GM21528 (cell line): ENCODE results near the gene RNF175.

Source experiments
- ATAC-seq: cut with Tn5 transposase; IDR thresholded peaks from one replicate; pipeline ENCODE4 v1.9.1; 2021; ENCODE audit warnings: mild to moderate bottlenecking, moderate library complexity; ENCODE audit not compliant: unreplicated experiment, low FRiP score

The RNF175 gene

DNA sequence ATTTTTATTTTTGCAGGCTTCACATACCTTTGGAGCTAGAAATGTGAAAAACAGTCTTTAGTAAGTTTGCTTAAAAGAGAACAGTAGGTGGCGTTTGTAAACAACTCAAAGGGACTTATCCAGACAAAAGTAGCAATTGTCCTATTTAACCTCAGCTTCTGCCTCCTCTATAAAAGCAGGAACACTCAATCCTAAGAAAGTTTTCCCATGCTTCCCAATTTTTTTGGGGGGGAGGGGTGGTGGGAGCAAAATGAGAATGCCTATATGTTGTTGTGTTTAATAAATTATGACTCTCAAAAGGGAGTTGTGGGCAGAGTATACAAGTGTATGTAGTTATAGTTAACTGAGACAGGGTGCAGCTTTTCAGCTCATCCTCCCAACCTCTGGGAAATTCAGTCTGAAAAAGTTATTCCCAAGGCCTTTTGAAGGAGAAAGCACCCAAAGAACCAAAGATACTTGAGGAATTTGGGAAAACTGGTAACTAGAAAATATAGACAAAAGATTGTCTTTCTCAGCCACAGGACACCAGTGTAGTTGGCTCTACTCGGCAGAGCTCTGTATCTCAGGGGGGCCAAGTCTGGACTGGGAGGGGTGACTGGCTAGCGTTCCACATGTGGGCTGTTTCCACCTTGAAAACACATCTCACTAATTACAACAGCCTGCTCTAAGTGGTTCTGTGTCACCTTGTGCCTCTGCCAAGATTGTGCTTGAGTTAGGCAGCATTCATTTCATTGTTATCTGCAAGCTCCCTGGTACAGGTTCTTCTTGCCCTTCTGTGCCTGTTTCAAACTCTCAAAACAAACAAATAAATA is 26.3 kb upstream of the RNF175 start:
- no peak for ATAC-seq

DNA sequence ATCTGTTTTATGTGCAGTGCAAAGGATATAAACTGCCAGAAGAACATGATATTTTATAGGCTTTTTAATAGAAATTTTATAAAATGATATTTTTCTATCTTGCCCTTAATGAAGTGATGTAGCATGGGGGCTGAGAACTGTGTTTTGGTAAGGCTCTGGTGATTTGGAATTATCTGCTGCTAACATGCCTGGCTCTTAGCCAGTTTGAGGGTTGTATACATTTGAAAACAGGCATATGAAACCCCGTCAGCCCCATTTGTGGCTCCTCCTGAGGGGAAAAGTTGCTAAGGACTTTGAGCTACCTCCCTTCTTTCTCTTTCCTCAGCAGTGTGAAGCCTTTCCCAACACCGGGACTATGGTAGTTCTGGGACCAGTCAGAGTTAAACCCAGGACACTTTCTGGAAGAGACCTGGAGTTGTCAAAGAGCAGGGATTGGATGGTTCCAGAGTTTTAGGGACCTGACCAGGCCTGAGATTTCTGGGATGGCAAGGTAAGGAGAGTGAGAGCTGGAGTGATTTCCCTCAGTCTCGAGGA is 24.4 kb upstream of the RNF175 start:
- ATAC-seq, result no peak

DNA sequence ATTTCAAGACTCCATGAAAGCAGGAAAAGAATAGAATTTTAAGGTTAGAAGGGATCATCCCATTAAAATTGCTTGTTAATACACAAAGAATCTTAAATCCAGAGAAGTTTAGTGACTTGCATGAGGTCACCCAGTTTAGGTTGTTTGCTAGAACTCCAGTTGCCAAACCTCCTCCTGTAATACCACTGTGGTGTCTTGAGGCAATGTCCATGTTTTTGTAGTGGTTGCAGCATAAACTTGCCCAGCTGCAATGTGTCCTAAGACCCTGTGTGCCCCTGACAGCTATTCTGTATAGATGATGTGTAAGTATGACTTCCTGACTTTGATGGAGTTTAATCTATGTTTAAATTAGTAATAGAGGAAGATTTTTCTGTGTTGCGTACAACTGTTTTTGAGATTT is 22.8 kb upstream of the RNF175 start:
- no peak for ATAC-seq

DNA sequence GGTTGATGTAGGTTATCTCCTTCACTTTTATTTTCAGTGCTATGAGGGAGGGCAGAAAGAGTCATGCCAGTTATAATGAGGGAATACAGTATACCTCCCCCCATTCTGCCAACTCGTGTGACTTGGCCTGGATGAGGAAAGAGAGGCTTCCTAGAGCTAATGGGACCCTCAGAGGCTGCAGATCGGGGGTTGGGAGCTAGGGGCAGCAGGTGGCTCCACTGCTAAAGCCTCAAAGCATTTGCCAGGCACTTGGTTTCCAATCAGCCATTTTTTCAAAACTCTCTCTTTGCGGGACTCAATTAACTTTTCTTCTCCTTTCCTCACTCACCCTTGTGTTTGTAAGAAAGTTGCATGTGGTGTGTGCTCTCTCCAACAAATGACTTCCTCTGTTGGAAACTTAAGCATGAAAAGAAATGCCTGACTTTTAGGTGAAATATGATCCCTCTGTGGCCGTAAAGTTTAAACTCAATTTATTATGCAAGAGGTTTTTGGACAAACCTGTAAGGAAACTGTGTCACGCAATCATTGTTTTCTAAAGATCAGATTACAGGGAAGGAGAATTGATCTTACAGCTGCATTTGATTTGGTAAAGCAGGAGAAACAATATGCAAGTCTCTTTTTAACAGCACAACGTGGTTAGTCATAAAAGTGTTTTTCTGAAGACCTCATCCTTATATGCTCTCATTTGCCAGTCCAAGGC is 22.0 kb upstream of the RNF175 start:
- no peak for ATAC-seq

DNA sequence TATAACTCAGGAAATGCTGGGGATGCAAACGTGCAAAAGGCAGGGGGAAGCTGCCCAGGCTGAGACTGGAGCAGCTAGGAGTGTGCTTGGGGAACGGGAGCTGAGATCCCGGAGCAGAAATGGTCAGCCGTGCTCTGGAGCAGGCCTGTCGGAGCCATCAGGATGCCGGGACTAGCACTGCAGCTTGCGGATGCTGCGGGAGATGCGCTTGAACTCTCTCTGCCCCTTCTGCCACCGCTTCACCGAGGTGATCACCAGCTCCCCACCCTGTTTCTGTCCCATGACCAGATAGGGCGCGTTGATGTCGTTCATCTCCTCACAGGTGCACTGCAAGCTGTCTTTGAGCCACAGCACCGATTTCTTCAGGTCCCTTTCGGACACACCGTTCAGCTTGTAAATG is 21.5 kb upstream of the RNF175 start:
- no peak for ATAC-seq

DNA sequence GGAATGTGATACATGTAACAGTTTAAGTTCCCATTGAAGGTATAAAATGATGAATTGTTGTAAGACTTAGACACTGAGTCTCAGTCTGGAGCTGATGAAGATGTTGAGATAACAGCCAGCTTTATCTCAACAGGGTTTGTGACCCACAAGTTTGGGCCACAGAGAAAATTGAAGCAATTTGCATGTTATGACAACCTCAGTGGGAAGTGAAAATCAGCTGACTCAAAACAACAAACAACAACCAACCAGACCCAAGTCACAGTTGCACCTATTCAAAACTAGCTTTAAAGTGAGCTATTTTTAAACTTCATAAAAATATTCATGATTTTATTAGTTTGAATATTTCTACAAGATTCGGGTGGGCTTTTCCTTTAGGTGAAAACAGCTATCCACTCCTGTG is 21.1 kb upstream of the RNF175 start:
- peak; percentile 82 for ATAC-seq

DNA sequence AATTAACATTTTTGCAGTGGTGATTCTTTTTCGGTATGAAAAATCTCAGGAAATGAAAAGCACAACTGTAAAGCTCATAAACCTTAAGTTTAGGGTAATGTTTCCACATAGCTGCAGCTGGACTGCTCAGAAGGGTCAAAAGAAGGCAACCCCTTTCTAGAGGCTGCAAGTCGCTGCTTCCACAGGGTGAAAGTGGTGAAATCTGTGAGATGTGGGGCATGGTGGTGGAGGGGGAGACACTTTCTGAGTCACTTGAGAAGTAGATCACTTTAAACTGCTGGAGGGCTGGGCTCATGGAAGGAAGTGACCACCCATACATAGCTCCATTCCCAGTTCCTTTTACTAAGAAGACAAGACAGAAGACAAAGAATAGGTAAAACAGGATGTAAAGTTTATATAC is 20.4 kb upstream of the RNF175 start:
- no peak for ATAC-seq

DNA sequence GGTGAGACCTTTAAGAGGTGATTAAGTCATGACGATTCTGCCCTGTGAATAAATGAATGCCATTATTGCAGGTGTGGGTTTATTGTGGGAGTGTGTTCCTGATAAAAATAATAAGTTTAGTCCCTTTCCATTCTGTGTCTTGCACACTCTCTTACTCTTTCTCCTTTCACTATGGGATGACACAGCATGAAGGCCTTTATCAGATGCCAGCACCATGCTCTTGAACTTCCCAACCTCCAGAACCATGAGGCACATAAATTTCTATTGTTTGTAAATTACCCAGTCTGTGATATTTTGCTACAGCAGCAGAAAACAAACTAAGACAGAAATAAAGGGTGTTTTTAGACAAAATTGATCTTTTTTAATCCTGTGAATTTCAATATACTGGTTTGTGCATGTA is 18.6 kb upstream of the RNF175 start:
- ATAC-seq, result no peak

DNA sequence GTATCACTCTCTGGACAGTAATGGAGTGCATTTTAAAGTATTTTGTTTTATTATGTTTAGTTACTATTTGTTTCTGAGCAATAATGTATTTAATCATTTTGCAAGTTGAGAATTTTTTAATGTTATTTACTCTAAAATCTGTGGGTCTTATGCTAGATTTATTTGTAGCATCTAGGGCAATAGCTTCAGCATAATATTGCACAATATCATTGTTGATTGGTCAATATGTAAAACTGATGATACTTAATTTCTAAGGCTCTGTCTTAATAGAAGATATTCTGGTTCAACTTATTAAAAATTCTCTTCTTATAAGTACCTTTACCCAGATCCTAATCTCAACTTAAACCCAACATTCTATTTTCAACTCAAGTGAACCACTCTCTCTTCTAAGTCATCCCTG is 17.6 kb upstream of the RNF175 start:
- no peak for ATAC-seq

DNA sequence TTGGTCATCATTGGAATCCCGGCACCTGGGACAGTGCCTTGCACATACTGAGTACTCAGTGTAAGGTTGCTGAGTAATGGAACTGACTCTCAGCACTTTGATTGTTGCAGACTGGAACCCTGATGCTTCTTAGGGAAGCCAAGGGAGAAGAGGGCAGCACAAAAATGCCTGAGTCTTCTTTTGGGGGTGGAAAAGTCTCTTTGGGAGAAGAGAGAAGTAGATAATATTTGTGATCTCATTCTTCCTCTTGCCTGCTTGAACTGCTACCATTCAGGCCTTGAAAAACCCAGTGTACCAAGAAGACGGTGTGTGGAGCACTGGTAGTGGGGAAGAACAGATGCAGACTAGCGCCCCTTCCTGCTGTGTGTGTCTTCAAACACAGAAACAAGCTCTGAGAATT is 16.8 kb upstream of the RNF175 start:
- no peak for ATAC-seq

DNA sequence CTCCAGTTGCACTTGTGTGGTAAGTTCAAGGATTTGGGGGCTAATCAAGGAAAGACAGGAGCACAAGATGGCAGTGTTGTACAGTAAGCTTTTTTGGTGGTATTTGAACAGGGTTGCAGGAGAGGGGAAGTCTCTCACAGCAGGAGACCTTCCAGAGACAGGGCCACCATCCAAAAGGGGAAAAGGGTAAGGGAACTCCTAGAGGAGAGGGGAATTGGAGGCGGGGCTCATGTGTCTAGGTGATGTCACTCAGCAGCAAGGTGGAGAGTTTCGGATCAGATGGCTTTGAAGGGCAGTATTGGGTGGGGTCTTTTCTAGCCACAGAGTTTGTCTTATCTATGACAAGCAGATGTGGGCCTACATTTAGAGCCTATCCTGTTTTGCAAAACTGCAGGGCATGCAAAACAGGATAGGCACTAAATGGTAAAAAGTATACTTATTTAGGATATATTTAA is 13.4 kb upstream of the RNF175 start:
- no peak for ATAC-seq

DNA sequence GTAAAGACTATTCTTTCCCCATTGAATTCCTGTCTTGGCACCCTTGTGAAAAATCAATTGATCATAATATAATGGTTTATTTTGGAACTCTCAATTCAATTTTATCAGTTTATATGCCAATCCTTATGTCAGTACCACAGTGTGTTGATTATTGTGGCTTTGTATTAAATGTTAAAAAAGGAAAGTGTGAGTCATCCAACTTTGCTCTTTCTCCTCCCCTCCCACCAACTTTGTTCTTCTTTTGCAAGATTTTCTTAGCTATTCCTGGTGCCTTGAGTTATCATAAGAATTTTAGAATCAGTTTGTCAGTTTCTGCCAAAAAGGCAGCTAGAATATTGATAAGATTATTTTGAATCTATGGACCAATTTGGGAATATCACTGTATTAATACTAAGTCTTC is 11.2 kb upstream of the RNF175 start:
- no peak for ATAC-seq

DNA sequence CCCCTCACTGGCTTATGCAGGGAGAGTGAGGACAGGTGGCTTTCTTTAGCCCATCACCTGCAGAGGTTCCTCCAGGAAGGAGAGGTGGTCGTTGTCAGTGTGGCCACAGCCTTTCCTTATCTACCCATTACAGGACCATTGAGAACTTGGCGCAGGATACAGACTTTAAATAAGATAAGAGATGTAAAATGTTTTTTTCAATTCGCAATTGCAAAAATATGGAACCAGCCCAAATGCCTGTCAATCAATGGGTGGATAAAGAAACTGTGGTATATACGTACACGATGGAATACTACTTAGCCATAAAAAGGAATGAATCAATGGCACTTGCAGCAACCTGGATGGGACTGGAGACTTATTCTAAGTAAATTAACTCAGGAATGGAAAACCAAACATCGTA is 6.9 kb upstream of the RNF175 start:
- no peak for ATAC-seq

DNA sequence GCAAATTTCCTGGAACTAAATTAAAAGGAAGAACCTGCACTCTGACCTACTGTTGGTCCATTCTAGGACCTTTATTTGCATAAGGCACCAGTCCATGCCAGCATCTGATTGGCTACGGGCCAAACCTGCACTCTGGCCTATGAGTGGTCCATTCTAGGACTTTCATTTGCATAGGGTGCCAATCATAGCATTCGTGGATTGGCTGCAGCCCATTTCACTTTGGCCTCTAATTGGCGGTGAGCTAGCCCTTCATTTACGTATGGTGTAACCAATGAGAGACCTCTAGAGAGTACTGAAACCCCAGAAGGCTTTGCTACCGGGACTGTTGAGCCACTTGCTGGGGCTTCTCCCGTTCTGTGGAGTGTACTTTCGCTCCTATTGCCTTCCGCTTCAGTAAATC is 6.1 kb upstream of the RNF175 start:
- no peak for ATAC-seq

DNA sequence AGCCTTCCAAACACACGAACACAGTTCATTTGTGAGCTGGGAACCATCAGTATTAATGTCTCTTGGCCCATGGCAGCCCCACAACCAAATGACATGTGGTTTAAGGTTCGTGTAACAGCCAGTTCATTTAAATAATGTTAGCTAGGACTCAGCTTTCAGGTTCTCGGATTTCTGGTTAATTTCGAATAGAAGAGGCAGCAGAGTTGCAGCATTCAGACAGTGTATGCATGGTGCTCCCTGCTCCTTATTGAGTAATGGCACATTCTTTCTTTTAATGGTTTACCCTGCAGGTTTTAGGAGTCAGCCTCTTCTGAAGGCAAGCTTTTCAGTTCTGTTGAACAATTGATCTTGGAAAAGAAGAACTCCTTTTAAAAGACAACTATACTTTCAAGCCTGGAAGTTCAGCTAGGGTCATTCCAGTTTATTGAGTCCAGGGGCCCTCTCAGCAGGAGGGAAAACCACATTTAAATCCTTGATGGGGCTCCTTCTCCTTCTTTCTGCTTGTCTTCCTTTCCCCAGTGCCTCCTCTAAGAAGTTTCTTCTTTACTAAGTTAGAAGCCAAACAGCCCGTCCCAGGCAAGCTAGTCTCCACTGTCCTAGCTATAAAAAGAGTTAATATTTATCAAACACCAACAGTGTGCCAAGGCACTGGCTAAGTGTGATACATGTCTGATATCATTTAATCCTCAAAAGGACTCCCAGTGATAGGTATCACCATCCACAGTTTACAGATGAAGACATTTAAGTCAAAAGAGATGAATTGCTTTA is 5.0 kb upstream of the RNF175 start:
- no peak for ATAC-seq

DNA sequence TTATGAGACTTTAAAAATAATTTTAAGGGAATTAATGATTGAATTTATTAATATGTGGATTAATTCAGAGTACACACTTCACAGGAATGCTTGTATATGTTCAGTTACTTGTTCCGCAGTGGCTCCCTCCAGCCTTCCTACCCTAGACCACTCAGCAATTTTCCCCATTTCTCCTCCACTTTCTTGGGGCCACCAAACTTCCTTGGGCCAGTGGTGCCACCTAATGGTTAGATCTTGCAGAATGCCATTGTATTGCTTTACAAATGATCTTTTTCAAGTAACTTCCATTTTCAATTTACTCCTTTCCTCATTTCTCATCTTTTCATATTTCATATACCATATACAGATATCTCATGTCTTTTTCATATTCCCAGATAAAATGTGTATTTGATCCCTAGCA is 3.6 kb upstream of the RNF175 start:
- ATAC-seq, result no peak

DNA sequence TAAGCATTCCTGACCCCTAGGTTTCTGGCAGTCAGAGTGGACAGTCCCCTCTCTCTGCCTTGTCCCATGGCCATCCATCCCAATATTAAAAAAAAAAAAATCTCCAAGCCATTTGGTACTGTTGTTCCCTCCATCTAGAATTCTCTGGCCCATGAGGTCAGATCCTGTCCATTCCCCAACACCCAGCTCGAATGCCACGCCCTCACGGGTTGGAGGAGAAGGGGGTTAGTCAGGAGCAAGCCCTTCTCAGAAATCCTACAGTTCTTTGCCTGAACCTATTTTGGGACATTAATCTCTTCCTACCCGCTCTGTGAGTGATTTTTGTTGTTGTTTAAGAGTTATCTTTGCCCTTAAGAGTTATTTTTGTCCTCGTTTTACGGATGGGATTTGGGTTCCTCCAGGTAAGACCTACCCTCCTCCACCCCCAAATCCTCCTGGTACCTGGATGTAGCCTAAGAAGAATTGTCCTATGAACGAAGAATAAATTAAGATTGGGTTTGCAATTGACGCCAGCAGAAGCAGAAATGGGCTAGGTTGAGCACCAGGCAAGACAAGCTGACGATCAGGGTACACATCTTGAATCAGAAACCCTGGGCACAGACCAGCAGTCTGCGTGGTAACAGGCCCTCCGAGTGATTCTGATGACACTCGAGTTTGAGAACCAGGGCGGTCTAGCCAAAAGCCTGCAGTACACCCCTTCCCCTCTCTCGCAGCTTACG is 977 bp downstream of the RNF175 start:
- no peak for ATAC-seq

DNA sequence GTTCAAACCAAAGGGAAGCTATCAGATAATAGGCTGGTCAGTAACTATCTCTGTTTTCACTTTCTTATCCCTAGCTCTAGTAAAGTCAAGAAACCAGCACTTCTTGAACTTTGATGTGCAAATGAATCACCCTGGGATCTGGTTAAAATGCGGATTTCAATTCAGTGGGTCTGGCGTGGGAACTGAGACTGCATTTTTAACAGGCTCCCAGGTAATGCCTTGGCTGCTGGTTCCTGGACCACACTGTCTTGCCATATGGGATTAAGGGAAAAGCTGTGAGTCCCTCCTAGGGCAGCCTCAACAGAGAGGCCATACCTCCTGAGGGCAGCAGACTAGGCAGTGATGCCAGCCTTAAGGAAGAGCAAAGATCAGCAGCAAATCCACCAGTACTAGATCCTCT is 1.7 kb downstream of the RNF175 start:
- no peak for ATAC-seq

DNA sequence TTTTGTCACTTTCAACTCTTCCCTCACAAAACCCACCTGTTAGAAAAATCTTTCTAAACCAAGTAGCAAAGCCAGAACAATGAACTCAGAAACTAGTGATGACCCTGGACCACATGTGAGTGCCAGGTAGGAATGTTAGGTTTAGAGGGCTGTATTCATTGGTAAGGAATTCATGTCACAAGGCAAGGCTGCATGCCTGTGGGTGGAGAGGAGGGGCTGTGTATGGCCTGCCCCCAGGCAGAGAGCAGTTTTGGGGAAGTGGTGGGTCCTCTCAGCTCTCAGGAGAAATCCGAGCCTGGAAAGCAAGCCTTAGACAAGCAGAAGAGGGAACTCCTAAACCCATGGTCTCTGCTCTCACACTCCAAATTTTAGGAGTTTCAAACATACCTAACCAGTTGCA is 2.4 kb downstream of the RNF175 start:
- ATAC-seq, result no peak

DNA sequence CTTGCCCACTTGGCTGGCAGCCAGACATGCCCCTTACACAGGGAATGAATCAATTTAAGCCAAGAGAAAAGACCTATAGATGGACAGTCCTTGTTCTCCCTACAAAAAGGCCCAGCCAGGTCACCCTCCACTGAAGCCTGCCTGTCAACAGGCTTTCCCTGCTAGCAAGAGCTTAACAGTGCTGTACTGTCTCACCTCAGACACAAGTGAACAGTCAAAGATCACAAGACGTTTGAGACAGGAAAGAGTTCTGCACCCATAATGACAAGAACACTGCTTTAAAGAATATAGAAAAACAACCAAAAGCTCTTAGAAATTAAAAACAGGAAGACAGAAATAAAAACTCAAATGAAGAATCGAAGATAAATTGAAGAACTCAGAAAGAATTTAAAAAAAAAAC is 4.6 kb downstream of the RNF175 start:
- no peak for ATAC-seq
